ENCODE data around the gene PLEKHN1.

PLEKHN1 gene

GRCh38 chr1:966704-967300 is 520 bp downstream of the PLEKHN1 start:
- H3K9me3 Mint-ChIP-seq, result peaks cover 3% of the 10 kb centered on the region
- no peak overlapping the region for H3K27ac Mint-ChIP-seq
- H3K4me1 Mint-ChIP-seq, result no peaks in the 10 kb centered on the region
- peak overlapping the region; percentile 52 for H3K4me3 Mint-ChIP-seq
- H3K36me3 Mint-ChIP-seq (ENCODE audit: low read depth), result peaks cover 8% of the 10 kb centered on the region
- peaks cover 73% of the 10 kb centered on the region for H3K27me3 Mint-ChIP-seq (ENCODE audit: low read depth, poor library complexity)
- DNase-seq, result peak; percentile 75
- no peak for TF ChIP-seq CTCF (IDR thresholded peaks at IDR 0.05)

- no peak for TF ChIP-seq CTCF (IDR thresholded peaks at IDR 0.05)
- no peak overlapping the region for H3K27ac Mint-ChIP-seq
- H3K4me3 Mint-ChIP-seq, result no peak overlapping the region
- no peak for DNase-seq
- peaks cover 8% of the 10 kb centered on the region for H3K36me3 Mint-ChIP-seq (ENCODE audit: low read depth)
- peaks cover 74% of the 10 kb centered on the region for H3K27me3 Mint-ChIP-seq (ENCODE audit: low read depth, poor library complexity)
- H3K4me1 Mint-ChIP-seq, result no peaks in the 10 kb centered on the region
- H3K9me3 Mint-ChIP-seq, result peaks cover 3% of the 10 kb centered on the region
Observed at GRCh38 chr1:967466-968343, 1.4 kb downstream of the PLEKHN1 start.

- H3K36me3 Mint-ChIP-seq (ENCODE audit: low read depth), result peaks cover 8% of the 10 kb centered on the region
- H3K4me3 Mint-ChIP-seq, result no peak overlapping the region
- no peak for DNase-seq
- peaks cover 85% of the 10 kb centered on the region for H3K27me3 Mint-ChIP-seq (ENCODE audit: low read depth, poor library complexity)
- H3K4me1 Mint-ChIP-seq, result no peaks in the 10 kb centered on the region
- H3K9me3 Mint-ChIP-seq, result peaks cover 3% of the 10 kb centered on the region
- H3K27ac Mint-ChIP-seq, result no peak overlapping the region
- no peak for TF ChIP-seq CTCF (IDR thresholded peaks at IDR 0.05)
Observed at GRCh38 chr1:969260-969855, 3.1 kb downstream of the PLEKHN1 start.

- no peak for TF ChIP-seq CTCF (IDR thresholded peaks at IDR 0.05)
Observed at GRCh38 chr1:970242-970972, 4.1 kb downstream of the PLEKHN1 start.

GRCh38 chr1:970973-971730 is 4.9 kb downstream of the PLEKHN1 start:
- H3K27ac Mint-ChIP-seq, result no peak overlapping the region
- H3K4me1 Mint-ChIP-seq, result peaks cover 9% of the 10 kb centered on the region
- peaks cover 87% of the 10 kb centered on the region for H3K27me3 Mint-ChIP-seq (ENCODE audit: low read depth, poor library complexity)
- no peak for DNase-seq
- H3K9me3 Mint-ChIP-seq, result peaks cover 3% of the 10 kb centered on the region
- H3K36me3 Mint-ChIP-seq (ENCODE audit: low read depth), result no peaks in the 10 kb centered on the region
- no peak for TF ChIP-seq CTCF (IDR thresholded peaks at IDR 0.05)
- no peak overlapping the region for H3K4me3 Mint-ChIP-seq

More at GRCh38 chr1:970242-970972, 4.1 kb downstream of the PLEKHN1 start:
- H3K27ac Mint-ChIP-seq, result no peak overlapping the region
- H3K9me3 Mint-ChIP-seq, result peaks cover 3% of the 10 kb centered on the region
- no peak overlapping the region for H3K4me3 Mint-ChIP-seq
- DNase-seq, result no peak
- peaks cover 2% of the 10 kb centered on the region for H3K36me3 Mint-ChIP-seq (ENCODE audit: low read depth)
- H3K4me1 Mint-ChIP-seq, result peaks cover 4% of the 10 kb centered on the region
- H3K27me3 Mint-ChIP-seq (ENCODE audit: low read depth, poor library complexity), result peaks cover 87% of the 10 kb centered on the region

All from nephron progenitor cell (in vitro differentiated cells).